Measurements from ENCODE around the gene CLHC1.

DNA sequence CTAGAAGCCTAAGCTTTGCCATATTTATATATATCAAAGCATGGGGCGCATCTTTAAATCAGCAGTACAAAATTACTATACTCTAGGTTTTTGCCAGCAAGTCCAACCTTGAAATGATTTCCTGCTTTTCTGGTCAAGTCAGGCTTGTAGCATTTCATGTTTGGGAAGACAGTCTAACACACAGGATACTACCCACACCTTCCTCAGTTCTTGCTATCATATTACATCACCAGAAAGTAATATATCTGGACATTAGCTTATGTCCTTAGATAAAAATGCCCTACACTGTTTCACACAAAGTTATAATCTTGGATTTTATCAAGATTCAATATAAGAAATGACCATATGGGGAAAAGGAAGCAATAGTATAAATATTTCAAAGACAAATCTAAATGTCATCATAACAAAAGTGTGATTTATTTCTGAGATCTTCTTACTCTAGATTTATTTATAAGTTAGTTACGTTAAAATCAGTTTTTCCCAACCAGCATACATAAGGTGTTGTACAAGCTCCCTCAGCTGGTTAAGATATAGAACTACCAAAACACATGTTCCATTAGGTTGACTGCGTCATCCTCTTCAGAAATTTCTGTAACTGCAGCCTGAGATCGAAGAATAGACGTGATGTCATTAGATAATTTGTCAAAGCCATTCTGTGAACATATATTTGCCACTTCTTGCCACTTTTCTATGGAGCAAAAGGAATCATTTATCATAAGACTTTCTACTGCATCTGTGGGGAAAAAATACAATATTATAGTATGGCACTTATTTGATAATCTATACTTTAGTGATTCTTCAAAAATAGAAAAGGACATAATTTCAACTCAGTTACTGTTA, 56.6 kb downstream of the CLHC1 start:
- TF ChIP-seq, protein P1, sequence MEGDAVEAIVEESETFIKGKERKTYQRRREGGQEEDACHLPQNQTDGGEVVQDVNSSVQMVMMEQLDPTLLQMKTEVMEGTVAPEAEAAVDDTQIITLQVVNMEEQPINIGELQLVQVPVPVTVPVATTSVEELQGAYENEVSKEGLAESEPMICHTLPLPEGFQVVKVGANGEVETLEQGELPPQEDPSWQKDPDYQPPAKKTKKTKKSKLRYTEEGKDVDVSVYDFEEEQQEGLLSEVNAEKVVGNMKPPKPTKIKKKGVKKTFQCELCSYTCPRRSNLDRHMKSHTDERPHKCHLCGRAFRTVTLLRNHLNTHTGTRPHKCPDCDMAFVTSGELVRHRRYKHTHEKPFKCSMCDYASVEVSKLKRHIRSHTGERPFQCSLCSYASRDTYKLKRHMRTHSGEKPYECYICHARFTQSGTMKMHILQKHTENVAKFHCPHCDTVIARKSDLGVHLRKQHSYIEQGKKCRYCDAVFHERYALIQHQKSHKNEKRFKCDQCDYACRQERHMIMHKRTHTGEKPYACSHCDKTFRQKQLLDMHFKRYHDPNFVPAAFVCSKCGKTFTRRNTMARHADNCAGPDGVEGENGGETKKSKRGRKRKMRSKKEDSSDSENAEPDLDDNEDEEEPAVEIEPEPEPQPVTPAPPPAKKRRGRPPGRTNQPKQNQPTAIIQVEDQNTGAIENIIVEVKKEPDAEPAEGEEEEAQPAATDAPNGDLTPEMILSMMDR (IDR thresholded peaks at IDR 0.05; ENCODE audit: low read length), result peak; percentile 79
- no peak for TF ChIP-seq EZH2 (IDR thresholded peaks at IDR 0.05; ENCODE audit: borderline replicate concordance, low read length)

Data from OCI-LY1 (cell line).